SW 1271 (cell line): Measurements from ENCODE around the gene MRPL46.
A peak's percentile ranks its signal among the peaks of the same experiment; 100 is the strongest.
"Not testable (repeated sequence)": the region's sequence is repeated elsewhere in the genome, so short reads cannot be mapped to it uniquely, and the experiment has no call there.

ENCODE experiments used
- DNase-seq, 2 experiments: peaks; one replicate each; lab custom pipeline; 2025; lab: John Stamatoyannopoulos, UW

Gene MRPL46

GRCh38 chr15:88441076-88441730 is 26.0 kb downstream of the MRPL46 start:
- DNase-seq, result no peak

GRCh38 chr15:88440021-88440420 is 27.2 kb downstream of the MRPL46 start:
- peak in 1 of 2 experiments; percentile 32 for DNase-seq

GRCh38 chr15:88438181-88438580 is 29.0 kb downstream of the MRPL46 start:
- DNase-seq, result no peak

DNA sequence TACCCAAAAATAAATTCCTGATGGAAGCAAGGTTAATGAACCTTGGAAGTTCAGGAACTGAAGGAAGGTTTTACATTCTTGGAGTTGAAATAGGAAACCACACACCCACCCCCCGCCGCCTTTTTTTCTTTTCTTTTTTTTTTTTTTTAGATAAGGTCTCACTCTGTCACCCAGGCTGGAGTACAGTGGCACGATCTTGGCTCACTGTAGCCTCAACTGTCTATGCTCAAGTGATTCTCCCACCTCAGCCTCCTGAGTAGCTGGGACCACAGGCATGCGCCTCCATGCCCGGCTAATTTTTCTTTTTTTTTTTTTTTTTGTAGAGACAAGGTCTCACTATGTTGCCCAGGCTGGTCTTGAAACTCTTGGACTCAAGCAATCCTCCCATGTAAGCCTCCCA is 33.1 kb downstream of the MRPL46 start:
- not testable (repeated sequence) for DNase-seq

GRCh38 chr15:88433046-88433685 is 34.0 kb downstream of the MRPL46 start:
- no peak for DNase-seq

- DNase-seq, result no peak
Observed at GRCh38 chr15:88431441-88431840, 35.7 kb downstream of the MRPL46 start.

DNA sequence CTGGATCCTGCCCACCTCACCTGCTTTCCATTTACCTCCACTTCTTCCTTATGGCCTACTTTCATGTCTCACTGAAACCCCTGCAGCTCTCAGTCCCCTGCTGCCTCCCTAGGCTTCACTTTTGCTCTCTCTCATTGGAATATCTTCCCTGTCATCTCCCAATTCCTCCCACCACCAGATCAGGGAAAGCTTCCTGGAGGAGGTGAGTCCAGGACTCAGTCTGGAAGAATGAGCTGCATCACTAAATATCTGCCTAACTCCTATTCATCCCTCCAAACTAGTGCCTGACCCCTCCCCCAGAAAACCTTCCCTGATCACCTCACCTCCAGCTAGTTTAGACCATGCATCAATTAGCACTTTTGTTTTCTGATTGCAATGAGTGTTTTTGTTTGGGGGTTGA is 37.1 kb downstream of the MRPL46 start:
- no peak for DNase-seq

DNA sequence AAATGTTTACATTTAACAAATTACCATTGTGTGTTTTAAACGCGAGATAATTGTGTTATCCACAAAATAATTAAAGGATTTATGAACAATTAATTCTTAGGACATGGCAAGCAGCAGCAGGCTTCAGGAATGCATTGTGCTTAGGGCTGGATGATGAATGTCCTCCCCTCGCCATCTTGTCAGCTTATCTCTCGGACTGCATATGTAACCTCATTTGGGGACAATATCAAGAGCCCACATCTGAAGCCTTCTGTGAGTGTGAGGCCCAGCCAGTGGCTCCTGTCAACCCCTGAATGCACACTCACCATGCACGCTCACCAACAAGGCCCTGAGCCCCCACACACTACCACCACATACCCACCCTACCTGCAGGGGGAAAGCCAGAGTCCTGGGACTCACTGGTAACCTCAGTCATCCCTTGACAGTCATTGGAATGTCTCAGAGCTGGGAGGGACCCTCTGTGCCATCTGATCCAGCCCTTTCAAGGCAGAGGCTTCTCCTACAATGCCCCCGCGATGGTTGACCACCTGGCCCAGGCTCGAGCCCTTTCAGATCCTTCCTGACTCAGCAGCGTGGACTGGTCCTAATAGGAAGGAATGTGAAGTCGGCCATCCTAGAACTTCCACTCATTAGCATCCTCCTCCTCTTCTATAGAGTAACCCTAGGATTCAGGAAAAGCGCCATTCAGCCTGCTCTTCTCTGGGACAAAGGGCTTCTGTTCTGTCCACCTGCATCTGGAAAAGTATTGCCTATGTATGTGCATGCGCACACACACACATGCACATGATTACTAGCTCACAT is 38.2 kb downstream of the MRPL46 start:
- no peak for DNase-seq

GRCh38 chr15:88428053-88428452 is 39.1 kb downstream of the MRPL46 start:
- DNase-seq, result no peak

DNA sequence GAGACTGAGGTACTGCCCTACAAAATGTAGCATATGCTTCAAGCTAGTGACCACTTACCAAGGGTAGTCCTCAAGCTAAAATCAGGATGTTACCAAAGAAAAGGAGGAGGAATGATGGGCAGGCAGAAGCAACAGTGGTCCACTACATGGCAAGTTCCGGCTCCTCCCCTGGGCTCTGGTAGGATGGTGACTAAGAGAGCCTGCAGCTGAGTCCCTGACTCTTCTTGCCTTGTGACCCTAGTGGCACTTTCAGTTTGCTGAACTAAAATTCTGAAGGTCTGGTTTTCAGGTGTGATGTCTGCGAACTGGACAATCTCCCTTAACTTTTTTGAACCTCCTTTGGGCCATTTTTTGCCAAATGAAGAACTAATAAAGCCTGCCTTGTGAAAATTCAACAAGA is 40.9 kb downstream of the MRPL46 start:
- DNase-seq, result no peak

GRCh38 chr15:88423331-88423730 is 43.9 kb downstream of the MRPL46 start:
- no peak for DNase-seq

- DNase-seq, result no peak
Observed at GRCh38 chr15:88419830-88420229, 47.4 kb downstream of the MRPL46 start.
